H1 (cell line): Measurements from ENCODE around the gene CEACAM20. TPM values are rescaled to one million over a fixed set of nuclear protein-coding genes. Genes with fewer than 3 reads are reported as not detected.

Experiments used
- CTCF ChIA-PET: fragments of 300-600 bp; sonication (Branson Sonifier 250); formaldehyde crosslinking; loops from one replicate; lab custom pipeline; 2021; ENCODE audit not compliant: partially characterized antibody; lab: Charles Lee
- POLR2A ChIA-PET: fragments of 300-600 bp; sonication (Branson Sonifier 250); formaldehyde crosslinking; loops from one replicate; lab custom pipeline; 2021; ENCODE audit warnings: inconsistent platforms; ENCODE audit not compliant: partially characterized antibody; lab: Charles Lee
- DNase-seq, 2 experiments: peaks; one replicate each; pipeline versions ENCODE4 v3.0.0 to v3.0.0-alpha.2; 2010 to 2022; ENCODE audit warnings: low spot score in 2 of 2, low read depth in 1 of 2, mixed read lengths in 1 of 2
- FAIRE-seq: peaks from 2 replicates; lab custom pipeline; 2011; peaks lifted over from hg19 to GRCh38; lab: Jason Lieb, UNC
- H2AFZ ChIP-seq: 2 replicates; pipeline ENCODE4 v1.8.1; 2012; ENCODE audit warnings: low read length, inconsistent platforms
- H2AK5ac ChIP-seq: 2 replicates; pipeline ENCODE4 v1.6.1; 2013; ENCODE audit warnings: low read depth, low read length
- H2BK120ac ChIP-seq: replicated peaks from 2 replicates; pipeline ENCODE3; 2013; ENCODE audit warnings: low read depth, low read length, inconsistent platforms
- H2BK12ac ChIP-seq: 2 replicates; pipeline ENCODE4 v1.6.1; 2013; ENCODE audit warnings: low read depth, low read length
- H2BK15ac ChIP-seq: 2 replicates; pipeline ENCODE4 v1.6.1; 2013; ENCODE audit warnings: low read length
- H2BK20ac ChIP-seq: 2 replicates; pipeline ENCODE4 v1.6.1; 2013; ENCODE audit warnings: low read length
- H2BK5ac ChIP-seq: 2 replicates; pipeline ENCODE4 v1.6.1; 2013; ENCODE audit warnings: low read depth, low read length
- H3K14ac ChIP-seq: 2 replicates; pipeline ENCODE4 v1.6.1; 2013; ENCODE audit warnings: inconsistent platforms; ENCODE audit not compliant: insufficient read length
- H3K18ac ChIP-seq: 2 replicates; pipeline ENCODE4 v1.6.1; 2013; ENCODE audit warnings: low read length; ENCODE audit errors: extremely low read depth
- H3K23ac ChIP-seq: 2 replicates; pipeline ENCODE4 v1.6.1; 2013; ENCODE audit warnings: inconsistent platforms; ENCODE audit not compliant: insufficient read length
- H3K23me2 ChIP-seq: 2 replicates; pipeline ENCODE4 v1.6.1; 2013; ENCODE audit warnings: low read depth, low read length
- H3K27ac ChIP-seq: 2 replicates; pipeline ENCODE4 v1.6.1; 2011; ENCODE audit warnings: low read depth, low read length, inconsistent platforms
- H3K27me3 ChIP-seq, 4 experiments: replicated peaks in 1 of 4; 1 replicate in 1 of 4; 2 replicates in 3 of 4; pipeline versions ENCODE4 v1.6.1 to v1.8.1; 2011 to 2013; ENCODE audit warnings: low read length in 3 of 4, mild to moderate bottlenecking in 3 of 4, inconsistent platforms in 2 of 4, mixed read lengths in 2 of 4, moderate library complexity in 1 of 4; ENCODE audit not compliant: control insufficient read depth in 3 of 4, insufficient read depth in 3 of 4; ENCODE audit errors: extremely low read depth in 1 of 4
- H3K36me3 ChIP-seq, 4 experiments: 2 replicates each; pipeline versions ENCODE4 v1.6.1 to v1.8.1; 2011 to 2013; ENCODE audit warnings: mild to moderate bottlenecking in 4 of 4, low read length in 3 of 4, moderate library complexity in 2 of 4, control low read depth in 1 of 4, inconsistent platforms in 1 of 4; ENCODE audit not compliant: insufficient read depth in 4 of 4, control insufficient read depth in 2 of 4
- H3K4ac ChIP-seq: replicated peaks from 2 replicates; pipeline ENCODE3; 2013; ENCODE audit warnings: low read length, low read depth, mixed read lengths, inconsistent platforms; ENCODE audit not compliant: insufficient read length
- H3K4me1 ChIP-seq, 4 experiments: replicated peaks in 1 of 4; 1 replicate in 1 of 4; 2 replicates in 3 of 4; pipeline versions ENCODE4 v1.6.1 to v1.8.1; 2011 to 2013; ENCODE audit warnings: low read length in 3 of 4, inconsistent platforms in 2 of 4, mixed read lengths in 1 of 4; ENCODE audit not compliant: insufficient read depth in 4 of 4, control insufficient read depth in 3 of 4
- H3K4me2 ChIP-seq, 2 experiments: 2 replicates each; pipeline versions ENCODE4 v1.6.1 to v1.8.1; 2011 to 2013; ENCODE audit warnings: low read depth in 2 of 2, low read length in 2 of 2, control low read depth in 1 of 2, inconsistent platforms in 1 of 2, mild to moderate bottlenecking in 1 of 2; ENCODE audit not compliant: insufficient read depth in 1 of 2
- H3K4me3 ChIP-seq, 4 experiments: fragments of 200-600, 300-600 bp in 1 of 4; sonication (generic), shearing (Covaris generic), sonication (Bioruptor Twin) in 1 of 4; 2 replicates each; pipeline versions ENCODE4 v1.5.1 to v1.8.1; 2011 to 2016; ENCODE audit warnings: low read length in 4 of 4, low read depth in 3 of 4, control low read depth in 2 of 4, inconsistent platforms in 2 of 4, mild to moderate bottlenecking in 2 of 4, mixed read lengths in 1 of 4, moderate library complexity in 1 of 4; ENCODE audit not compliant: insufficient read depth in 2 of 4; ENCODE audit errors: extremely low read depth in 1 of 4
- H3K56ac ChIP-seq: replicated peaks from 2 replicates; pipeline ENCODE3; 2013; ENCODE audit warnings: low read depth, mild to moderate bottlenecking, mixed read lengths, low read length, inconsistent platforms; ENCODE audit not compliant: insufficient read length
- H3K79me1 ChIP-seq: 2 replicates; pipeline ENCODE4 v1.6.1; 2013; ENCODE audit warnings: low read depth, low read length, control low read depth
- H3K79me2 ChIP-seq, 2 experiments: 2 replicates each; pipeline versions ENCODE4 v1.6.1 to v1.8.1; 2012 to 2013; ENCODE audit warnings: low read length in 2 of 2, mild to moderate bottlenecking in 2 of 2, inconsistent platforms in 1 of 2; ENCODE audit not compliant: insufficient read depth in 2 of 2, control insufficient read depth in 1 of 2
- H3K9ac ChIP-seq, 4 experiments: replicated peaks in 1 of 4; 1 replicate in 1 of 4; 2 replicates in 3 of 4; pipeline versions ENCODE4 v1.6.1 to v1.8.1; 2011 to 2013; ENCODE audit warnings: low read depth in 3 of 4, low read length in 3 of 4, control low read depth in 2 of 4, mild to moderate bottlenecking in 2 of 4, moderate library complexity in 2 of 4, inconsistent platforms in 1 of 4; ENCODE audit errors: extremely low read depth in 1 of 4
- H3K9me3 ChIP-seq, 2 experiments: 2 replicates each; pipeline versions ENCODE4 v1.6.1 to v1.8.1; 2012 to 2013; ENCODE audit warnings: mild to moderate bottlenecking in 2 of 2, moderate library complexity in 2 of 2, control low read depth in 1 of 2, inconsistent platforms in 1 of 2, low read depth in 1 of 2, low read length in 1 of 2, mixed read lengths in 1 of 2; ENCODE audit not compliant: insufficient read depth in 2 of 2
- H4K20me1 ChIP-seq, 2 experiments: replicated peaks in 1 of 2; 2 replicates each; pipeline versions ENCODE3 to v1.8.1; 2011 to 2013; ENCODE audit warnings: inconsistent platforms in 2 of 2, low read length in 2 of 2, mild to moderate bottlenecking in 1 of 2; ENCODE audit not compliant: insufficient read depth in 2 of 2, control insufficient read depth in 1 of 2
- H4K5ac ChIP-seq: 2 replicates; pipeline ENCODE4 v1.6.1; 2013; ENCODE audit warnings: low read length, low read depth, mixed read lengths, inconsistent platforms; ENCODE audit not compliant: insufficient read length
- H4K8ac ChIP-seq: 2 replicates; pipeline ENCODE4 v1.8.0; 2013; ENCODE audit warnings: mild to moderate bottlenecking, moderate library complexity, low read length, inconsistent platforms; ENCODE audit not compliant: insufficient read depth; ENCODE audit errors: extremely low read depth
- H4K91ac ChIP-seq: replicated peaks from 2 replicates; pipeline ENCODE3; 2013; ENCODE audit warnings: low read length, mixed read lengths, inconsistent platforms; ENCODE audit not compliant: insufficient read length
- CHD2 ChIP-seq: IDR thresholded peaks from 2 replicates; pipeline ENCODE4 v1.6.1; 2012; ENCODE audit warnings: low read length, improper control_type of control experiment
- CTCF ChIP-seq, 3 experiments: IDR thresholded peaks; 1 replicate in 2 of 3; 2 replicates in 1 of 3; pipeline versions ENCODE4 v1.5.1 to v1.6.1; 2011; ENCODE audit warnings: low read length in 3 of 3, mild to moderate bottlenecking in 3 of 3, inconsistent platforms in 2 of 3, low read depth in 1 of 3, moderate library complexity in 1 of 3; ENCODE audit not compliant: insufficient read depth in 1 of 3; ENCODE audit errors: control extremely low read depth in 1 of 3
- JUN ChIP-seq: IDR thresholded peaks from 2 replicates; pipeline ENCODE4 v1.6.1; 2011; ENCODE audit warnings: low read depth, mild to moderate bottlenecking, improper control_type of control experiment, low read length
- JUND ChIP-seq: IDR thresholded peaks from 2 replicates; pipeline ENCODE4 v1.6.1; 2011; ENCODE audit warnings: mild to moderate bottlenecking, improper control_type of control experiment, low read length
- MAFK ChIP-seq: IDR thresholded peaks from 2 replicates; pipeline ENCODE4 v1.6.1; 2012; ENCODE audit warnings: low read depth, mild to moderate bottlenecking, improper control_type of control experiment, low read length
- NRF1 ChIP-seq: IDR thresholded peaks from 2 replicates; pipeline ENCODE4 v1.6.1; 2011; ENCODE audit warnings: mild to moderate bottlenecking, low read depth, low read length, improper control_type of control experiment
- POLR2A ChIP-seq, 2 experiments: IDR thresholded peaks; 1 replicate in 1 of 2; 2 replicates in 1 of 2; pipeline ENCODE4 v1.6.1; 2011; ENCODE audit warnings: low read depth in 2 of 2, low read length in 2 of 2, mild to moderate bottlenecking in 2 of 2; ENCODE audit errors: control extremely low read depth in 1 of 2
- POLR2AphosphoS5 ChIP-seq: IDR thresholded peaks from 2 replicates; pipeline ENCODE4 v1.6.1; 2011; ENCODE audit warnings: low read depth, low read length
- SAP30 ChIP-seq: fragments of 300-600 bp; sonication (generic); IDR thresholded peaks from 2 replicates; pipeline ENCODE4 v1.7.1; 2012; ENCODE audit warnings: low read length, moderate library complexity, mild to moderate bottlenecking, inconsistent platforms; ENCODE audit not compliant: insufficient read depth, insufficient replicate concordance
- SP1 ChIP-seq: IDR thresholded peaks from 2 replicates; pipeline ENCODE4 v1.6.1; 2011; ENCODE audit warnings: low read depth, low read length
- TAF1 ChIP-seq: IDR thresholded peaks from 2 replicates; pipeline ENCODE4 v1.6.1; 2011; ENCODE audit warnings: mild to moderate bottlenecking, low read depth, low read length
- TBP ChIP-seq: IDR thresholded peaks from 2 replicates; pipeline ENCODE4 v1.6.1; 2011; ENCODE audit warnings: low read depth, low read length, improper control_type of control experiment
- TCF12 ChIP-seq: IDR thresholded peaks from 2 replicates; pipeline ENCODE4 v1.6.1; 2011; ENCODE audit warnings: low read depth, mild to moderate bottlenecking, low read length
- ZNF274 ChIP-seq: IDR thresholded peaks from 2 replicates; pipeline ENCODE4 v1.7.0; 2012; ENCODE audit warnings: low read length, borderline replicate concordance; ENCODE audit errors: extremely low read depth
- WGBS, 2 experiments: shearing (Covaris generic) in 1 of 2; methylation state at CpG; one replicate each; pipeline versions ENCODE4 v1.1.6 to v1.1.7; 2013 to 2015; ENCODE audit warnings: low lambda C conversion rate in 2 of 2, mixed read lengths in 2 of 2, inconsistent platforms in 1 of 2, low coverage in 1 of 2, missing lambda C conversion rate in 1 of 2; ENCODE audit not compliant: insufficient replicate concordance in 2 of 2, insufficient coverage in 1 of 2, insufficient read length in 1 of 2; ENCODE audit errors: extremely low coverage in 1 of 2, missing lambda C conversion rate in 1 of 2; 5-methylcytosine and 5-hydroxymethylcytosine counted together
- polyA plus RNA-seq, 7 experiments: library from polyadenylated mRNA; depleted of rRNA in 3 of 7; stranded (reverse) in 5 of 7; unstranded in 2 of 7; fragments of >200 nt in 5 of 7; fragments of 200-250 nt in 2 of 7; gene quantifications; 1 replicate in 5 of 7; 2 replicates in 1 of 7; 4 replicates in 1 of 7; pipeline versions ENCODE4 v1.2.1 to v1.2.3, GENCODE V29; 2011 to 2013; ENCODE audit warnings: missing spikeins in 2 of 7, mixed read lengths in 2 of 7
- total RNA-seq: library from RNA; stranded (reverse); fragmentation: NEBNext Ultra II Directional; extraction: Animal tissue kit (Norgen Biotek cat#: 25700); gene quantifications from 2 replicates; pipeline ENCODE4 v1.2.1, GENCODE V29; 2021

The CEACAM20 gene
- total and polyA plus RNA-seq, 2 of the 8 experiments (the other 6 are each of a cell fraction or from before 2014, with no cell fraction given) = not detected

GRCh38 chr19:44544031-44544430 is 14.6 kb upstream of the CEACAM20 start:
- Histone ChIP-seq H4K8ac (no peak overlapping the region), H3K36me3 (no peaks in the 10 kb centered on the region), H3K18ac (no peak overlapping the region), H3K79me1 (no peaks in the 10 kb centered on the region), H3K23ac (no peak overlapping the region), H3K4me3 (no peak overlapping the region), H4K91ac (no peak overlapping the region), H3K4me1 (no peaks in the 10 kb centered on the region), H3K79me2 (no peaks in the 10 kb centered on the region), H3K4ac (no peak overlapping the region), H3K23me2 (peaks cover 6% of the 10 kb centered on the region; the same call in 1 of the 2 replicates), H3K56ac (peak overlapping the region; percentile 34), H2BK120ac (no peak overlapping the region), H3K14ac (no peak overlapping the region), H3K4me2 (no peak overlapping the region), H2BK15ac (no peak overlapping the region), H4K20me1 (no peaks in the 10 kb centered on the region), H3K9me3 (peaks cover 31 to 39% of the 10 kb centered on the region in 2 experiments), H2AK5ac (no peak overlapping the region), H2BK12ac (no peak overlapping the region), H2AFZ (no peak overlapping the region), H3K27me3 (no peaks in the 10 kb centered on the region), H2BK20ac (no peak overlapping the region), H3K27ac (no peak overlapping the region), H3K9ac (no peak overlapping the region), H4K5ac (no peak overlapping the region), H2BK5ac (no peak overlapping the region)
- no peak for DNase-seq
- ChIA-PET CTCF (interaction anchor here (2.3 kb wide), 1 partner anchor 27 kb away, joined by 7 read pairs; no protein-coding TSS in a partner anchor), POLR2A (no interaction called here)
- WGBS, 2 experiments = 64 to 100% methylated on average over 1 to 2 of the region's 2 CpGs
- FAIRE-seq = no peak
- no peak for TF ChIP-seq TCF12
- no peak for TF ChIP-seq JUN
- no peak for TF ChIP-seq POLR2AphosphoS5
- TF ChIP-seq NRF1 = no peak
- no peak for TF ChIP-seq SP1
- no peak for TF ChIP-seq POLR2A (IDR thresholded peaks at IDR 0.05; ENCODE audit: control extremely low read depth in 1 of 2, low read depth in 2 of 2, low read length in 2 of 2)
- no peak for TF ChIP-seq JUND
- TF ChIP-seq SAP30 = no peak
- TF ChIP-seq TBP = no peak
- no peak for TF ChIP-seq CHD2
- TF ChIP-seq MAFK = no peak
- TF ChIP-seq CTCF (IDR thresholded peaks at IDR 0.05; ENCODE audit: control extremely low read depth in 1 of 3, insufficient read depth in 1 of 3, low read depth in 1 of 3, low read length in 3 of 3) = no peak
- TF ChIP-seq TAF1 = no peak
- no peak for TF ChIP-seq ZNF274
